RPMI8226 (cell line): Measurements from ENCODE around the gene BHLHA9.
"Not testable (repeated sequence)": the region's sequence is repeated elsewhere in the genome, so short reads cannot be mapped to it uniquely, and the experiment has no call there.

Experiments
- DNase-seq: peaks from one replicate; pipeline ENCODE4 v3.0.0-alpha.2; 2015

Gene BHLHA9

DNA sequence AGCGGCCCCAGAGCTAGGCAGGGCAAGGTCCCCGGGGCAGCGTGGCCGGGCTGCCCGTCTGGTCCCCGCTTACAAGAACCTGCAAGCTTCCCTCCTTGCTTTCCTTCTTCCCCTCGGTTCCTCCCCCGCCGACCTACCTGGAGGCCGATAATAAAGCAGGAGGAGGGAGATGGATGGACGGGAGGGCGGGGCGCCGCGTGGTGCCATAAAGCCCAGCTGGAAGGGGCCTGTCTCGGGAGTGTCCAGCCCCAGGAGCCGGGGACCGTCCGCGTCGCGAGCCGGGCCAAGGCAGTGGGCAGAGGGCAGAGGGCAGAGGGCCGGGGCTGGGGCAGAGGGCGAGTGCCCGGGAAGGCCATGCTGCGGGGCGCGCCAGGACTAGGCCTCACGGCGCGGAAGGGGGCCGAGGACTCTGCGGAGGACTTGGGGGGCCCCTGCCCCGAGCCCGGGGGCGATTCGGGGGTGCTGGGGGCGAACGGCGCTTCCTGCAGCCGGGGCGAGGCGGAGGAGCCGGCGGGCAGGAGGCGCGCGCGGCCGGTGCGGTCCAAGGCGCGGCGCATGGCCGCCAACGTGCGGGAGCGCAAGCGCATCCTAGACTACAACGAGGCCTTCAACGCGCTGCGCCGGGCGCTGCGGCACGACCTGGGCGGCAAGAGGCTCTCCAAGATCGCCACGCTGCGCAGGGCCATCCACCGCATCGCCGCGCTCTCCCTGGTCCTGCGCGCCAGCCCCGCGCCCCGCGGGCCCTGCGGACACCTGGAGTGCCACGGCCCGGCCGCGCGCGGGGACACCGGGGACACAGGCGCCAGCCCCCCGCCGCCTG, at the start of gene BHLHA9:
Gene BHLHA9, plus strand, starts transcription at position 235 of the 820 bp plus-strand sequence. Its CDS starts 120 bp downstream, at position 355.
- DNase-seq, result no peak

DNA sequence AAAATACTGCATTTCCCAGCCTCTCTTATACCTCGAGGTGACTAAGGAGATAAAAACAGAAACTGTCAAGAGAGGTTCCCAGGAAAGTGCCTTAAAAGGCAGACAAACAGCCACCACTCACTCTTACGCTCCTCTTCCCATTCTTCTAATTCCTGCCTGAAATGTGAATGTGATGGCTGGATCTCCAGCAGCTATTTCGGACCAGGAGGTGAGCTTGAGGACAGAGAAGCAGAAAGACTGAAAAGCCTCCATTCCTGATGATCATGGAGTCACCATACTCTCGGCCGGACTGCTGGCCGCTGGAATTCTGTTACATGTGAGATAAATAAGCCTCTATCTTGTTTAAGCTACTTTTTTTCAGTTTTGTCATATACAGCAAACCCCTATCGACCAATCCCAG, 49.0 kb upstream of the BHLHA9 start:
- DNase-seq, result no peak

DNA sequence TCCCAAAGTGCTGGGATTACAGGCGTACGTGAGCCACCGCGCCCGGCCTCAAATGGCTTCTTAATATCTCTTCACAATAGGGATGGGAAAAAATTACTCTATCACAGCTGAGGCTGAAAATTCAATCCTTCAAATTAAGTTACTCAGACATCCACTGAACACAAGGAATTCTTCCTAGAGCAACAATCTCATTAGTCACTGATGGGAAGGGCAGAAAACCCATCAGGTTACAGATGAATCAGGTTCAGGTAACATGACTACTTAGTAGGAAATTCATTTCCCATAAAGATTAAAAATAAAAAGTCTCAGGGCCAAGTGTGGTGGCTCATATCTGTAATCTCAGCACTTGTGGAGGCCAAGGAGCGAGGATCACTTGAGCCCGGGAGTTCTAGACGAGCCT, 47.9 kb upstream of the BHLHA9 start:
- no peak for DNase-seq

DNA sequence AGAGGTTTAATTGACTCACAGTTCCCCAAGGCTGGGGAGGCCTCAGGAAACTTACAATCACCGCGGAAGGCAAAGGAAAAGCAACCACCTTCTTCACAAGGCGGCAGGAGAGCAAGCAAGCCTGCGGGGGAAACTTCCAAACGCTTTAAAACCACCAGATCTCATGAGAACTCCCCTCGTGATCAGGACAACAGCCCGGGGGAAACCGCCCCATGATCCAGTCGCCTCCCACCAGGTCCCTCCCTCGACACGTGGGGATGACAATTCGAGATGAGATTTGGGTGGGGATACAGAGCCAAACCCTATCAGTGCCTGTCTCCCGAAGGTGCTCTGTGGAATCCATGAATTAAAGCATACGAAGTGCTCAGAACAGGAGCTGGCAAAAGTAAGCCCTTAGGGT, 46.6 kb upstream of the BHLHA9 start:
- no peak for DNase-seq

DNA sequence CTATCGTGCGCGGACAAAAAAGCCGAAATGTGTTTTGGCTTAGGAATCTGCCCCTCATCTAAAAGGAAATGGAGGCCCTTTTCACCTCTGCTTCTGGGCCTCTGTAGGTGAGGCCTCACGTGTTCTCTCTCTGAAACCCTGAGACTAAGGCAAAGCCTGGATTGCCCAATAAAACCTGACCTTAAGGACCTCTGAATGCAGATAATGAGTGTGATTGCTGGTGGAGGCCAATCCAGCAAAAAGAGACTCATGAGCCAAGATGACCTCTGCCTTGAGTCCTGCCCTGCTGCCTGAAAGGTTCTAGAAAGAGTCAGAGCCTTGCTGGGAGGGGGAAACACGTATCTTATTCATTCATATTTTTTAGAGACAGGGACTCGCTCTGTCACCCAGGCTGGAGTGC, 45.9 kb upstream of the BHLHA9 start:
- no peak for DNase-seq

DNA sequence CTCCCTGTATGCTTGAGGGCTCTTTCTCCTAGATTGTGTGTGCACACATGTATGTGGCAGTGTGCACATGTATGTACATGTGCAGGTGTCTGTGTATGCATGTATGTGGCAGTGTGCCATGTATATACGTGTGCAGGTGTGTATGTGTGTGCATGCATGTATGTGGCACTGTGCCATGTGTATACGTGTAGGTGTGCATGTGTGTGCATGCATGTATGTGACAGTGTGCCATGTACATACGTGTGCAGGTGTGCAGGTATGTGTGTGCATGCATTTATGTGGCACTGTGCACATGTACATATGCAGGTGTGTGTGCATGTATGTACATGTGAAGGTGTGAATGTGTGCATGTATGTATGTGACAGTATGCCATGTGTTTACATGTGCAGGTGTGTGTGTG, 43.9 kb upstream of the BHLHA9 start:
- DNase-seq, result no peak

DNA sequence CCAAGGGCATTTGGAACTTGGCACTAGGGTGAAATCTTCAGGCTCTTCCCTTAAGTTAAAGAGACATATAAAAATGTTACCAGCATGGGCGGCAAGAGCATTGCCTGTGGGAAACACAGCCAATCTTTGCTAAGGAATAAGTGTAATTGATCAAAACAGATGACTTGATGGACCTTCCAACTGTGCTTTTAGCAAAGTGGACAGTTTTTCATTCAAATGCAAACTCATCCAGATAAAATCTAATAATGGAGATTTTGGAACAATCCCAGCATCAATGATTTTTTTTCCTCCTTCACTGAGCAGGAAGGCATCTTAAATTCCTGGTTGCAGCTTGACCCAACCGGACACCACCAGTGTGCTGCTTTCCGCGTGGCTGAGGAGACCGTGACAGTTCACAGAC, 42.9 kb upstream of the BHLHA9 start:
- no peak for DNase-seq

DNA sequence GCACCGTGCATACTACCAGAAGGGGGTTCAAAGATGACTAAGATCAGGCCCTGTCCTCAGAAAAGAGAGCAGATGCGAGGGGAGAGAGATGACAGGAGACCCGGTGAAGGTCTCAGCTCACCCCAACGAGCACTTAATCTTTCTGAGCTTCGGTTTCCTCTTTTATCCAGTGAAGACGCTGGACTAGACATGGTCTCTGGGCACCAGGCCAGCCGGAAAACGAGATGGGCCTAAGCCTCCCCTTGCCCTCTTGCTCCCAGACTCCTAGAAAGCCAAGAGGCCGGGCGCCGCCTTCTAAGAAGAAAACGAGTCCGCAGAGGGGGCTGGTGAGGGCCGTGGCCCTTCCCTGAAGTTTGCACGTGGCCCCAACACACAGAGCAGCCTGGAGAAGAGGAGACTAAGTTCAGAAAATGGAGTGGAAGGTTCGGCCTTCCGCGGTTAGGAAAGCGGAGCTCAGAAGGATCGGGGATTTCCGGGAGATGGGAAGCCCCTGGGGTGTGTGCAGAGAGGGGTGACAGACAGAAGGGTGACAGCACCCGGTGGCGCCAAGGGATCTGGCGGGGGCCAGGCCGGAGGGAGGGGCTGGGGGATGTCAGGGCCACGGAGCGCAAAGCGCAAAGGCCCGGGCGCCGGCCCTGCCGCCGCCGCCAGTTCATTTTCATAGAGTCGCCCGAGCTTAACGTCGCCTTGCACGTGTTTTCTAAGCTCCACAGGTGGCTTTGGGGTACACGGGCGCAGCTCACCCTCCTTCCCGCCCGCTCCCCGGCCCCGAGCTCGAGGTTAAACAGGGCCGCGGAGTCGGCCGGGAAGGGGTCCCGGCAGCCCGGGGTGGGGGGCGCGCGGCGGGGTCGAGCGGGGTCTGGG, 42.1 kb upstream of the BHLHA9 start:
- DNase-seq, result peak; percentile 43

DNA sequence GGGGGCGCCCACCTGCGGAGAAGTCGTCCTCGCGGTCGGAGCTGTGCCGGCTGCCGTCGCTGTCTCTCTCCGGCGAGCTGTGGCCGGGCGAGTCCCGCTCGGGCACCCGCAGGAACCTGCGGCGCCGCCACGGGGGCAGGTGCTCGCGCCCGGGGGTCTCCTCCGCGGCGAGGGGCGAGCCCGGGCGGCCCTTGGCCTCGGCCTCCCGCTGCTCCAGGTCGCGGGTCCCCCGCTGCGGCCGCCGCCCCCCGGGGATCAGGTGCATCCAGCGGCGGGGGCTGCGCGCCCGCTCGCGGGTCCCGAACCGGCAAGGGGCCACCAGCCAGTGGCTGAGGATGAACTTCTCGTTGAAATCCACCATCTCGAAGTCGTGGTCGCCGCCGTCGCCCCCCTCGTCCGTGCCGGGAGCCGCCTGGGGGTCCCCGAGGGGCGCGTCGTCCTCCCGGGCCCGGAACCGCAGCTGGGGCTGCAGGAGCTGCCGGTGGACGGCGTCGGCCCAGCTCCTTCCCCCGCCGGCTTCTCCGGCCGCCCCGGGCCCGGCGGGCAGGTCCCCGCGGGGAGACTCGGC, 41.4 kb upstream of the BHLHA9 start:
- DNase-seq, result peak; percentile 14

DNA sequence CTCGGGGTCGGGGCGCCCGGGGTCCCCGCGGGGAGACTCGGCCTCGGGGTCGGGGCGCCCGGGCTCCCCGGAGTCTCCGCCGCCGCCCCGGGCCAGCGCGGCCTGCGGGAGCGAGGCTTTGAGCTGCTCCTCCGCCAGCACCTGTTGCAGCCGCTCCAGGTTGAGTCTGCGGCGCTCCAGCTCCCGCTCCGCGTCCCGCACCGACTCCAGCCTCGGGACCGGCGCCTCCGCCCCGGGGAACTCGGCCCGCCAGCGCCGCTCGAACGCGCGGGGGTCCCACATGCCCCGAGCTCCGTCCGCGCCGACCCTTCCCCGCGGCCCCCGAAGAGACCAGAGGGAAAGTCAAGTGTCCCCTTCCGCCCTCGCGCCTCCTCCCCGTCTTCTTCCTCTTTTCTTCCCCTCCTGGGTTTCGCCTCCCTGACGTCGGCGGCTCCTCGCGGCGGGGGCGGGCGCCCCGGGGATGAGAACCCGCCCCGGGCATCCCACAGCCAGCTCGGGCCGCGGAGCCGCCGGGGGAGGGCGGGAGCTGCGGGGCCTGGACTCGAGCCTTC, 40.8 kb upstream of the BHLHA9 start:
- DNase-seq, result peak; percentile 80

DNA sequence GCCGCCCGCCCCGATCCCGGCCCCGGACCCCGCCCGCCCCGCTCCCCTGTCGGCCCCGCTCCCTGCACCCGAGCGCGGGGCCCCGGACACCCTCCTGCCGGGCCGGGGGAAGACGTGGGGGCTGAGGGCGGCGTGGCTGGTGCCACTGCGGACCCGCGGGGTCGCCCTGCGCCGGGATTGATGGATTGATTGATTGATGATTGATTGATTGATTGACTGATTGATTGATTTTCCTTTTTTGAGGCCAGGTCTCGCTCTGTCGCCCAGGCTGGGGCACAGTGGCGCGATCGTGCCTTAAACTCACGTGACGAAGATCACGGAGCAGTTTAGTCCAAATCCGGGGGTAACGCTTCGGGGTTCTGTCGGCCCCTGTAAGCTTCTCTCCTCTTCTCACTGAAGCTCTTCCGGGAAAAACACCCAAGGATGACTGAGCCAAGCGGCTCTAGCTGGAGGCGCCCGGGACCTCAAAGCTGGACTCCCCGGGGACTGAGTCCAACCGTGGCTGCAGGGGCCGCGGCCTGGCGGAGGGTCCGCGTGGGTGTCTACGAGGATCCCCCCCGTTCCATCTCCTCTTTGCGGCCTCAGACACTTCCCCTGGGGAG, 40.2 kb upstream of the BHLHA9 start:
- no peak for DNase-seq

DNA sequence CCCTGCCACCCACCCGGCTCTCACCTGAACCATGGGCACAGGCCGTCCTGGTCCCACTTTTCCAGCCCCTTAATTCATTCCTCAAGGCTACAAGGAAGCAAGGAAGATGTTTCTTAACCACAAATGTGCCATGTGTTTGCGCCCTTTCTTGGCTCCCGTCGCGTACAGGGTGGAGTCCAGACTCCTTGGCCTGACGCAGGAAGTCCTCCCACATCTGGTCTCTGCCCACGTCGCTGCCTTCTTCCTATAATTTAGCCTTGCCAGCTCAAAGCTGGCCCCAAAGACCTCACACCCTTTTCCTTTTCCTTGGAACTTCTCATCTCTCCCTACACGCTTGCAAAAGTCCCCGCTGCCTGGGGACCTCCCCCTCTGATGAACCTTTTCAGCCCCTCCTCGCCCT, 38.8 kb upstream of the BHLHA9 start:
- no peak for DNase-seq

DNA sequence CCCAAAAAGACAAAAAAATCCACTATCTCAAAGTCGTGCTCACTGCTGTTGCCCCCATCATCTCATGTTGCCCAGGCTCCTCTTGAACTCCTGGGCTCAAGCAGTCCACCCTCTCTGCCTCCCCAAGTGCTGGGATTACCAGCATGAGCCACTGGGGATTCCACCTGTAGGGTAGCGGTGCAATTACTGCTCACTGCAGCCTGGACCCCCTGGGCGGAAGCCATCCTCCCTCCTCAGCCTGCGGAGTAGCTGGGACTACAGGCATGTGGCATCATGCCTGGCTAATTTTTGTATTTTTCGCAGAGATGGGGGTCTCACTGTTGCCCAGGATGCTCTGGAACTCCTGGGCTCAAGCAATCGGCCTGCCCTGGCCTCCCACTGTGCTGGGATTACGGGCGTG, 37.9 kb upstream of the BHLHA9 start:
- no peak for DNase-seq

DNA sequence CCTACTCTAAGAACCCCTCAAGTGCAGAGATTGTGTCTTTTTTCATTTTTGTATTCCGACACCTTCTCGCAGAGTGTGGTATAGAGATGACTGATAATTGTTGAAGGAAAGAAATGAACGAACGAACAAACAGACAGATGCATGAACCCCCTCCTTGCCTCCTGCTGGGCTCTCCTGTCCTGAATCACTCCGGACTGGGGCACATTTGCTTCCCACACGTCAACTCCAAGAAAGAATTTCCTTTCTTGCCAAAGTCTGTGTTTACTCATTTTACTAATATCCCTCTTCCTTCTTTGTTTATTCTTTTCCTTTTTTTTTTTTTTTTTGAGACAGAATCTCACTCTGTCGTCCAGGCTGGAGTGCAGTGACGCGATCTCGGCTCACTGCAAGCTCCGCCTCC, 37.5 kb upstream of the BHLHA9 start:
- DNase-seq, result no peak

DNA sequence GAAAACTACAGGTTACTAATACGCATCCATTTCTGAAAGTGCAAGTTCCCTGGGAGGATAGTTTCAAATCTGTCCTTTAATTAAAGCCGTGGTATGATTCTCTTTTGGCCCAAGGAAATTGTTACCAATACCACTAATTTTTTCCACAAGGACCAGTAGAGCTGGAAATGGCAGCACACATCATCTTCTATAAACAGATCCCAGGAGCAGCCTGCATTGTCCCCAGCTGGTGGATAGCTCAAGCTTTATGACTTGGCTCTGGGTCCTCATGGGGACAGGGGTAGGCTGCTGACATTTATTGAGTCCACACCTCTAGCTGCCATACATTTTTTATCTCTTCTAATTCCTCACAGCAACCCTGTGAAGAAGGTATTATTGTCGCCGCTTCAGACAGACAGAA, 35.8 kb upstream of the BHLHA9 start:
- no peak for DNase-seq

DNA sequence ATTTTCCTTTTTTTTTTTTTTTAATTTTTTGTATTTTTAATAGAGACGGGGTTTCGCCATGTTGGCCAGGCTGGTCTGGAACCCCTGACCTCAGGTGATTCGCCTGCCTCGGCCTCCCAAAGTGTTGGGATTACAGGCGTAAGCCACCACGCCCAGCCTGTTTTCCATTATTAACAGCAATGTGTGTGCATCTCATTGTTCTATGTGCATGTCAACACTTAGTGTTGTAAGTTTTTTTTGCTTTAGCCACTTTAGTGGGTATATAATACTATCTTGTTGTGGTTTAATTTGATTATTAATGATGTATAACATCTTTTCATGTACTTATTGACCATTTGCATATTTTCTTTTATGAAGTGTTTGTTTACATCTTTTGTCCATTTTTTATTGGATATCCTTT, 32.8 kb upstream of the BHLHA9 start:
- no peak for DNase-seq

DNA sequence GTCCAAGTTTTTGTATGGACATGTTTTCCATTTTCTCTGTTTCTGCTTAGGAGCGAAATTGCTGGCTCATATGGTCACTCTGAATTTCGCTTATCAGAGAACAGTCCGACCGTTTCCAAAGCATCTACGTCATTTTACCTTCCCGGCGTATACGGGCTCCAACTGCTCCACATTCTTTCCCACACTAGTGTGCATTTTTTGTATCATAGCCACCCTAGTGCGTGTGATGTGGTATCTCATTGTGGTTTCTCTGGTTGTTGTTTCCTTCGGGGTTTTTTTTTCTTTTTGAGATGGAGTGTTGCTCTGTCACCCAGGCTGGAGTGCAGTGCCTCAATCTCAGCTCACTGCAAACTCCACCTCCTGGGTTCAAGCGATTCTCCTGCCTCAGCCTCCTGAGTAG, 31.0 kb upstream of the BHLHA9 start:
- DNase-seq, result no peak

DNA sequence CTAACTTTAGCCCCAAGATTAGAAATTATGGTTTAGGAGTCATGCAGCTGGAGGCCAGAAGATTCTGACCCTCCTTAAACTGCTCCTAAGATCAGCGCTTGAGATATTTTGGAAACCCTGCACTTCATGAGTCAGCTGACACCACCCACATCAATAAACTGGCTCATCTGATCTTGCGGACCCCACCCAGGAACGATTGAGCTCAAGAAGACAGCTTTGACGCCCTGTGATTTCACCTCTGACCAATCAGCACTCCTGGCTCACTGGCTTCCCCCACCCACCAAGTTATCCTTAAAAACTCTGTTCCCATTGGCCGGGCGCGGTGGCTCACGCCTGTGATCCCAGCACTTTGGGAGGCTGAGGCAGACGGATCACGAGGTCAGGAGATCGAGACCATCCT, 29.8 kb upstream of the BHLHA9 start:
- not testable (repeated sequence) for DNase-seq

DNA sequence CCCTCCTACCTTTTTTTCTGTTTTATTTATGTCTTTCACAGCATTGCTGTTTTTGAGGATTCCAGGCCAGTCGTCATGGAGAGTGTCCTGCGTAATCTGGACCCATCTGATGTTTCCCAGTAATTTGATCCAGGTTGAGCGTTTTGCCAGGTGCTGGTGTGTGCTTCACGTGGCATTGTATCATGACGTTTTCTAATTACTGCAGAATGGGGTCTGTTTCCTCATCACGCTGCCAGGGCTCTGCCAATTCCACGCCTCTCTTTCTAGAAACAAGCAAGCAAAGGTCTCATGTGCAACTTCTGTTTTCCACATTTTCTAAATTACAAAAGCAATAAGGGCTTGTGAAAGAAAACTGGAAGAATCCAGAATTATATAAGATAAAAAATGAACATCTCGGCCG, 28.3 kb upstream of the BHLHA9 start:
- DNase-seq, result no peak

DNA sequence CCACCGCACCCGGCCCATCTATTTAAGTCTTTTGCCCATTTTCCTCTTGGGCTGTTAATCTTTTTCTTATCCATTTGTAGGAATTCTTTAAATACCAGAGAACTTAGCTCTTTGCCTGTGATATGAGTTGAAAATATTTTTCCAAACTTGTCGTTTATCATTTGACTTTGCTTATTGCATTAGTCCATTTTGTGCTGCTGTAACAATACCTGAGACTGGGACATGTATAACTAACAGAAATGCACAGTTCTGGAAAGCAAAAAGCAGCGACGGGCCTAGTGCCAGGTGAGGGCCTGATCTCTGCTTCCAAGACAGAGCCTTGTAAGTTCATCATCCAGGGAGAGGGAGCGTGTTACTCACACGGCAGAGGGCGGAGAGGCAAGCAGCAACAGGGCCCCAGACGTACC, 25.6 kb upstream of the BHLHA9 start:
- no peak for DNase-seq

DNA sequence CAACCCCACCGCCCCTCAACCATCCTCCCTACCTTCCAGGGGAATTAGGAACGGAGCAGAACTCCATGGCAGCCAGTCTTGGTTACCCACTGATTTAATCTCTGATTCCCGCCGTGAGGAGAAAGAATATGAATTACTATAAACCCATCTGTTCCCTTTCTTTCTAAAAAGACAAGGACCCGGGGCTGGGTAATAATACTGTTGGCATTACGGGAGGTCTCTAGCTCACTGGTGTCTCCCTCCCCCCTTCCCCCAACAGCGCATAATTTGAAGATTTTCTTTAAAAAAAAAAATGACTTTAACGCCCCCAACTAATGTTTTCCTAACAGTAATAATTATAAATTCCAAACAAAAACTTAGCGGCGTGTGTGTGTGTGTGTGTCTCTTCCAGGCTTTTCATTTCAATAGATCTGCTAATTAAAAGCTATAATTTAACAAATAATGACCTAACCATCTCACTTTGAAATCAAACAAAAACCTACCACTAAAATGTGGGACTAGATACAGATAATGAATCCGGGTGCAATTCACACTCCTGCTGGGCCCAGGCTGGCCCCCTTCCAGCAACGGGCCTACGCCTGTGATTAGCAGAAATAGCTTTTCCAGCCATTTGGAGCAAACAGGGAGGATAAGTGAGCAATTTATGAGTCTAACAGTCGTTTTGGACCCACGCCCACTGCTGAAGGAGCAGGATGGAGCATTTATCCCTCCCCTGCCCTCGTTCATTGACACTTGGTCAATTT, 18.2 kb upstream of the BHLHA9 start:
- DNase-seq, result no peak

DNA sequence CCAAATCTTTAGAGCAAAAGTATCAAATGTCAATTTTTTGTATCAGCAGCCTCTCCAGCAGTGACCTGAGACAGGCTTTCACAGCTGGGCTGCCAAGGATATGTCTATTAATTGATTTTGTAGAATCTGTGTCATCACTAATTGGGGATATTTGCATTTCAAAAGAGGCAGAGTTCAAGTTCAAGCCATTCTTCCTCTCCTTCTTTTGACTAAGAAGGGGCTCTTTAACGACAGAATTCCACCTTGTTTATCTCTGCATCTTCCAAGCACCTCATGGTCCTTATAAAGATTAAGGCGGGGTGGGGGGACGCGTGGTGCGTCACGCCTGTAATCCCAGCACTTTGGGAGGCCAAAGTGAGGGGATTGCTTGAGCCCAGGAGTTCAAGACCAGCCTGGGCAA, 15.2 kb upstream of the BHLHA9 start:
- DNase-seq, result no peak
